ENCODE data around the gene VTI1B.

- no peak for TF ChIP-seq FOXM1 (IDR thresholded peaks at IDR 0.05; ENCODE audit: borderline replicate concordance)
- TF ChIP-seq PKNOX1 (IDR thresholded peaks at IDR 0.05) = no peak
- no peak for TF ChIP-seq ARNT (IDR thresholded peaks at IDR 0.05)
- no peak for TF ChIP-seq ELF4 (IDR thresholded peaks at IDR 0.05)
- no peak for TF ChIP-seq CTBP1 (IDR thresholded peaks at IDR 0.05; ENCODE audit: borderline replicate concordance)
These were observed 32.3 kb downstream of the VTI1B start for GRCh38 chr14:67641902-67642749.

Measured in HEK293T (cell line).